IPS DF 6.9 (cell line): ENCODE results near the gene UIMC1.
"Not testable (repeated sequence)": the region's sequence is repeated elsewhere in the genome, so short reads cannot be mapped to it uniquely, and the experiment has no call there.

Experiments
- DNase-seq: peaks from one replicate; pipeline ENCODE4 v3.0.0-alpha.2; 2013; ENCODE audit warnings: low read depth, low spot score
- H3K27ac ChIP-seq: one replicate; pipeline ENCODE4 v1.5.1; 2013; ENCODE audit warnings: low read length, control low read depth
- H3K27me3 ChIP-seq: 2 replicates; pipeline ENCODE4 v1.6.1; 2013; ENCODE audit warnings: mild to moderate bottlenecking, low read length; ENCODE audit not compliant: control insufficient read depth, insufficient read depth
- H3K36me3 ChIP-seq: 2 replicates; pipeline ENCODE4 v1.6.1; 2013; ENCODE audit warnings: low read length; ENCODE audit not compliant: control insufficient read depth, insufficient read depth
- H3K4me1 ChIP-seq: 2 replicates; pipeline ENCODE4 v1.6.1; 2013; ENCODE audit warnings: low read length; ENCODE audit not compliant: control insufficient read depth, insufficient read depth
- H3K4me3 ChIP-seq: 2 replicates; pipeline ENCODE4 v1.5.1; 2013; ENCODE audit warnings: mild to moderate bottlenecking, low read length
- H3K9me3 ChIP-seq: 2 replicates; pipeline ENCODE4 v1.6.1; 2013; ENCODE audit warnings: low read length, inconsistent platforms; ENCODE audit not compliant: control insufficient read depth, insufficient read depth
- WGBS: extraction: QIAGEN DNeasy Blood & Tissue Kit; methylation state at CpG from one replicate; pipeline ENCODE4 v1.1.7; 2013; ENCODE audit warnings: mixed read lengths, missing lambda C conversion rate; ENCODE audit not compliant: insufficient read length, insufficient coverage; 5-methylcytosine and 5-hydroxymethylcytosine counted together

UIMC1 gene

DNA sequence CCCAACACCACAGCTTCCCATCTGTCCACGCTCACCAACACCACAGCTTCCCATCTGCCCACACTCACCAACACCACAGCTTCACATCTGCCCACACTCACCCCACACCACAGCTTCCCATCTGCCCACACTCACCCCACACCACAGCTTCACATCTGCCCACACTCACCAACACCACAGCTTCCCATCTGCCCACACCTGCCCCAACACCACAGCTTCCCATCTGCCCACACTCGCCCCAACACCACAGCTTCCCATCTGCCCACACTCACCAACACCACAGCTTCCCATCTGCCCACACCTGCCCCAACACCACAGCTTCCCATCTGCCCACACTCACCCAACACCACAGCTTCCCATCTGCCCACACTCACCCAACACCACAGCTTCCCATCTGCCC lies 134.0 kb downstream of the UIMC1 start:
- not testable (repeated sequence) for H3K9me3 ChIP-seq, H3K27me3 ChIP-seq, DNase-seq, H3K36me3 ChIP-seq, H3K4me3 ChIP-seq, H3K27ac ChIP-seq, H3K4me1 ChIP-seq
- no CpG with 5 or more reads among the region's 2 CpGs for WGBS

GRCh38 chr5:176870644-176871043 lies 135.9 kb downstream of the UIMC1 start:
- DNase-seq, H3K4me3 ChIP-seq, H3K4me1 ChIP-seq, H3K9me3 ChIP-seq, H3K27ac ChIP-seq, H3K36me3 ChIP-seq, H3K27me3 ChIP-seq: not testable (repeated sequence)
- WGBS, result no CpG with 5 or more reads among the region's 10 CpGs

DNA sequence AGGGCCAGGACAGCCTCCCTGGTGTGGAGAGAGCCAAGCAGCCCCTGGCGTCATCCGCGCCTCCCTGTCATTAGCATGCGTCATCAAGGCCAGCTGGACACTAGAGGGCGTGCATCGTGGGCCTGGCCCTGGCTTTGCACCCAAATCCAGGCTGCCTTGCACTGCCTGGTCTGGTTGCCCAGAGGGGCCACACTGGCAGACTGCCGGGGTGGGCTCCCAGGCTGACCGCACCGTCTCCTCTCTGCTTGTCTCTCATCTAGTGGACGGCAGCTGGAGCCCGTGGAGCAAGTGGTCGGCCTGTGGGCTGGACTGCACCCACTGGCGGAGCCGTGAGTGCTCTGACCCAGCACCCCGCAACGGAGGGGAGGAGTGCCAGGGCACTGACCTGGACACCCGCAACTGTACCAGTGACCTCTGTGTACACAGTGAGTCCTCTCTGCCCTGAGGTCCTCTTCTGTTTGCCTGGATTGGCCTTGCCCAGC lies 136.4 kb downstream of the UIMC1 start:
- no peak overlapping the region for H3K27ac ChIP-seq
- H3K36me3 ChIP-seq, result no peaks in the 10 kb centered on the region; the same call in 1 of the 2 replicates
- no peaks in the 10 kb centered on the region for H3K27me3 ChIP-seq
- H3K4me1 ChIP-seq, result peaks cover 2% of the 10 kb centered on the region; the same call in 1 of the 2 replicates
- peak; percentile 58 for DNase-seq
- H3K9me3 ChIP-seq, result no peaks in the 10 kb centered on the region
- WGBS, result no CpG with 5 or more reads among the region's 17 CpGs
- H3K4me3 ChIP-seq, result no peak overlapping the region

DNA sequence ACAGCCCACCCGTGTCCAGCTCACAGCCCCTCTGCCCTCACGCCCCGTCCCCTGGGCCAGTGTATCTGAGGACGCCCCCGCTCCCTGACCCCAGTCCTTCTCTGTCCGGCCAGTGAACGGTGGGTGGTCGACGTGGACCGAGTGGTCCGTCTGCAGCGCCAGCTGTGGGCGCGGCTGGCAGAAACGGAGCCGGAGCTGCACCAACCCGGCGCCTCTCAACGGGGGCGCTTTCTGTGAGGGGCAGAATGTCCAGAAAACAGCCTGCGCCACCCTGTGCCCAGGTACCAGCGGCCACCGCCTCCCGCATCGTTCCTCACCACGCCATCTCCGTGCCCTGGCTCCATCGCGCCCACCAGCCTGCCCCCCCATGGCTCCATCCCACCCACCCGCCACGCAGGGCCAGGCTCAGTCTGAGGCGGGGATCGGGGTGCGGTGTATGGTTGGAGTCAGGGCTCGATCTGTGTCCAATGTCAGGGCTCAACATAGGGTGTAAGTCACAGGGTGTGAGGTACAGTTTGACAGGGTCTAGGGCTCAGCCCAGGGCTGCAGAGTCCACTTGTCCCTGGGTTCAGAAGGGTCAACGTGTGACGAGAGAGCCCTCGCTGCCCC lies 137.0 kb downstream of the UIMC1 start:
- WGBS, result no CpG with 5 or more reads among the region's 38 CpGs

GRCh38 chr5:176868731-176869130 lies 137.8 kb downstream of the UIMC1 start:
- H3K4me1 ChIP-seq, result peaks cover 7% of the 10 kb centered on the region
- H3K27me3 ChIP-seq, result no peaks in the 10 kb centered on the region
- WGBS, result no CpG with 5 or more reads among the region's 20 CpGs
- no peak for DNase-seq
- no peak overlapping the region for H3K4me3 ChIP-seq
- H3K9me3 ChIP-seq, result no peaks in the 10 kb centered on the region
- H3K27ac ChIP-seq, result no peak overlapping the region
- H3K36me3 ChIP-seq, result no peaks in the 10 kb centered on the region; the same call in 1 of the 2 replicates

More for the DNA sequence above, 137.0 kb downstream of the UIMC1 start:
- no peaks in the 10 kb centered on the region for H3K27me3 ChIP-seq
- no peaks in the 10 kb centered on the region for H3K9me3 ChIP-seq
- no peak for DNase-seq
- no peaks in the 10 kb centered on the region; the same call in 1 of the 2 replicates for H3K36me3 ChIP-seq
- no peak overlapping the region for H3K4me3 ChIP-seq
- peaks cover 2% of the 10 kb centered on the region; the same call in 1 of the 2 replicates for H3K4me1 ChIP-seq
- no peak overlapping the region for H3K27ac ChIP-seq

DNA sequence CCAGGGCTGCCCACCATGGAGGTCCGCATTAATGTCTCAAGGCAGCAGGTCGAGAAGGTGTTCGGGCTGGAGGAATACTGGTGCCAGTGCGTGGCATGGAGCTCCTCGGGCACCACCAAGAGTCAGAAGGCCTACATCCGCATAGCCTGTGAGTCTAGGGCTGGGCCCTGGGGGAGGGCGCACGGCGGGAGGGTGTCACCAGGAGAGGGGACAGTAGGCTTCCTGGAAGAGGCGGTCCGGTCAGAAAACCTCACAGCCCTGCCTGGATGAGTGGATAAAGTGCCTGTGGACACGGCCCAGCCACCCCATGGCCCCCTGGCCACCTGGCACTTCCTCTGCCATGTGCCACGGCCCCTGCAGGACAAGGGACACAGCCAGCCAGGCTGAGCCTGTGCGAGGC lies 138.5 kb downstream of the UIMC1 start:
- Histone ChIP-seq H3K36me3 (no peaks in the 10 kb centered on the region; the same call in 1 of the 2 replicates), H3K4me3 (no peak overlapping the region), H3K27me3 (no peaks in the 10 kb centered on the region), H3K4me1 (peaks cover 11% of the 10 kb centered on the region), H3K9me3 (no peaks in the 10 kb centered on the region), H3K27ac (no peak overlapping the region)
- no CpG with 5 or more reads among the region's 14 CpGs for WGBS
- DNase-seq, result no peak

- WGBS, result no CpG with 5 or more reads among the region's 16 CpGs
- Histone ChIP-seq H3K4me1 (peaks cover 15% of the 10 kb centered on the region), H3K27ac (no peak overlapping the region), H3K36me3 (no peaks in the 10 kb centered on the region; the same call in 1 of the 2 replicates), H3K9me3 (no peaks in the 10 kb centered on the region), H3K27me3 (no peaks in the 10 kb centered on the region), H3K4me3 (no peak overlapping the region)
- no peak for DNase-seq
Observed at GRCh38 chr5:176866707-176867310, 139.8 kb downstream of the UIMC1 start.

DNA sequence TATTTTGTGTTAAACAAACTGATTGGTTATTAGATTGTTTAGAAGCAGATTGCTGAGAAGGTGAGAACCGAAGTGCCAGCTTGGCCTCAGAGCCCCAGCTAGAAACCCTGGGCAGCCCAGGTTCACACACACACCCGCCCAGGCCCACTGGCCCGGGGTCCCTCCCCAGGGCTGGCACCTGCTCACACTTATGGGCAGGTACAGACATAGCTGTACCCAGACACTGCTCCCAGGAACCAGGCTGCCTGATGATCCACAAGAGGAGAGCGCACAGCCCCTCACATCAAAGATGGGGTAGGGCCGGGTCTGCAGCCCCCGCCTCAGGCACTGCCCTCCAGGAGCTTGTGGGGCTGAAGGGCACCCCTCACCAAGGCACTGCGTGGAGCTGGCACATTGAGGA lies 140.6 kb downstream of the UIMC1 start:
- no peak overlapping the region for H3K4me3 ChIP-seq
- H3K9me3 ChIP-seq, result no peaks in the 10 kb centered on the region
- WGBS, result no CpG with 5 or more reads among the region's 7 CpGs
- H3K4me1 ChIP-seq, result peaks cover 15% of the 10 kb centered on the region
- DNase-seq, result no peak
- H3K36me3 ChIP-seq, result no peaks in the 10 kb centered on the region; the same call in 1 of the 2 replicates
- H3K27me3 ChIP-seq, result no peaks in the 10 kb centered on the region
- H3K27ac ChIP-seq, result no peak overlapping the region

DNA sequence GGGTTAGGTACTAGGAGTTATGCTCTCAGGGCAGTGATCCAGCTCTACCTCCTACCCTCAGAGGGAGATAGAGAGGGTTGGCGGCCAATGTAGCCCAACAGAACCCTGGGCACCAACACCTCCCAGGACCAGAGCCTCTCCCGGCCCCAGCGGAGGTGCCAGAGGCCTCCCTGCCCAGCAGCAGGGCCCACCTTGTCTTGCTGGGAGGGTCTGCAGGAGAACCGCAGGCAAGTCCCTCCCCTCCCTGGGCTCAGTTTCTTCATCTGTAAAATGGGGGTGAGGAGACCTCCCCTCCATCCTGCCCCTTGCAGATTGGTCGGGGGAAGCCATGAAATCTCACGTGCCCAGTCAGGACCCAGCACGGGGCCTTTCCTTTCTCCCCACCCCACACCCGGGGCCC lies 141.8 kb downstream of the UIMC1 start:
- no CpG with 5 or more reads among the region's 8 CpGs for WGBS
- no peaks in the 10 kb centered on the region for H3K9me3 ChIP-seq
- no peaks in the 10 kb centered on the region for H3K27me3 ChIP-seq
- no peak overlapping the region for H3K4me3 ChIP-seq
- H3K36me3 ChIP-seq, result no peaks in the 10 kb centered on the region; the same call in 1 of the 2 replicates
- peaks cover 15% of the 10 kb centered on the region for H3K4me1 ChIP-seq
- no peak overlapping the region for H3K27ac ChIP-seq
- DNase-seq, result no peak

GRCh38 chr5:176863765-176864098 lies 142.8 kb downstream of the UIMC1 start:
- Histone ChIP-seq H3K4me1 (peaks cover 15% of the 10 kb centered on the region), H3K36me3 (no peaks in the 10 kb centered on the region), H3K27ac (no peak overlapping the region), H3K9me3 (no peaks in the 10 kb centered on the region), H3K4me3 (no peak overlapping the region), H3K27me3 (no peaks in the 10 kb centered on the region)
- DNase-seq, result no peak
- WGBS, result no CpG with 5 or more reads among the region's 5 CpGs
